OCI-LY1 (cell line): ENCODE measurements around the gene KMT2A.

Source experiments
- H2AFZ ChIP-seq: fragments of 200-600 bp; sonication (generic), shearing (Covaris generic); 2 replicates; pipeline ENCODE4 v1.6.0; 2014; ENCODE audit warnings: antibody characterized with exemption, mild to moderate bottlenecking, low read length
- H3F3A ChIP-seq: fragments of 200-600 bp; sonication (generic), shearing (Covaris generic); 2 replicates; pipeline ENCODE4 v1.6.0; 2014; ENCODE audit warnings: mild to moderate bottlenecking, antibody characterized with exemption, low read length, moderate library complexity; ENCODE audit not compliant: insufficient read depth
- H3K27ac ChIP-seq: fragments of 200-600 bp; sonication (generic); 2 replicates; pipeline ENCODE4 v1.5.1; 2014; ENCODE audit warnings: low read length, mixed run types, mild to moderate bottlenecking, low read depth; ENCODE audit not compliant: poor library complexity, severe bottlenecking
- H3K27me3 ChIP-seq: fragments of 200-600 bp; sonication (generic); 2 replicates; pipeline ENCODE4 v1.6.0; 2014; ENCODE audit warnings: antibody characterized with exemption, mild to moderate bottlenecking, low read length, moderate library complexity; ENCODE audit not compliant: insufficient read depth
- H3K36me3 ChIP-seq: fragments of 200-600 bp; sonication (generic); 2 replicates; pipeline ENCODE4 v1.6.1; 2014; ENCODE audit warnings: mild to moderate bottlenecking, antibody characterized with exemption, low read length, moderate library complexity, mixed read lengths; ENCODE audit not compliant: insufficient read depth
- H3K4me1 ChIP-seq: fragments of 200-600 bp; sonication (generic); 2 replicates; pipeline ENCODE4 v1.5.1; 2014; ENCODE audit warnings: mild to moderate bottlenecking, low read length, moderate library complexity; ENCODE audit not compliant: insufficient read depth, severe bottlenecking
- H3K4me2 ChIP-seq: fragments of 200-600 bp; sonication (generic), shearing (Covaris generic); 2 replicates; pipeline ENCODE4 v1.6.1; 2014; ENCODE audit warnings: low read length
- H3K4me3 ChIP-seq: fragments of 200-600 bp; sonication (generic); 2 replicates; pipeline ENCODE4 v1.5.1; 2014; ENCODE audit warnings: low read length, low read depth, mild to moderate bottlenecking, mixed read lengths; ENCODE audit not compliant: poor library complexity, severe bottlenecking
- H3K79me2 ChIP-seq: fragments of 200-600 bp; shearing (Covaris generic); 2 replicates; pipeline ENCODE4 v1.6.1; 2016; ENCODE audit warnings: mixed run types, low read length, mixed read lengths; ENCODE audit not compliant: insufficient read depth
- H3K9ac ChIP-seq: fragments of 200-600 bp; sonication (generic), shearing (Covaris generic); 2 replicates; pipeline ENCODE4 v1.6.1; 2014; ENCODE audit warnings: mild to moderate bottlenecking, low read length, mixed read lengths
- H3K9me2 ChIP-seq: fragments of 200-600 bp; sonication (generic), shearing (Covaris generic); 2 replicates; pipeline ENCODE4 v1.6.1; 2014; ENCODE audit warnings: low read depth, mild to moderate bottlenecking, low read length, mixed read lengths
- H3K9me3 ChIP-seq: fragments of 200-600 bp; shearing (Covaris generic); 2 replicates; pipeline ENCODE4 v1.6.1; 2014; ENCODE audit warnings: low read length, mixed read lengths
- H4K20me1 ChIP-seq: fragments of 200-600 bp; sonication (generic), shearing (Covaris generic); 2 replicates; pipeline ENCODE4 v1.6.0; 2016; ENCODE audit warnings: mild to moderate bottlenecking, low read length; ENCODE audit not compliant: insufficient read depth
- CTCF ChIP-seq: fragments of 200-600 bp; sonication (generic), shearing (Covaris generic); IDR thresholded peaks from 2 replicates; pipeline ENCODE4 v1.5.1; 2017; ENCODE audit warnings: mild to moderate bottlenecking, antibody characterized with exemption, low read length, moderate library complexity, mixed read lengths
- EZH2 ChIP-seq: fragments of 200-600 bp; sonication (generic), shearing (Covaris generic); IDR thresholded peaks from 2 replicates; pipeline ENCODE4 v1.8.0; 2017; ENCODE audit warnings: borderline replicate concordance, mixed run types, mild to moderate bottlenecking, antibody characterized with exemption, low read length, moderate library complexity, mixed read lengths

KMT2A gene

GRCh38 chr11:118524757-118525470 is 88.6 kb downstream of the KMT2A start:
- no peak overlapping the region for H3K9ac ChIP-seq
- peaks cover 38% of the 10 kb centered on the region for H3K36me3 ChIP-seq
- no peak overlapping the region for H3K27ac ChIP-seq

GRCh38 chr11:118526688-118527087 is 90.4 kb downstream of the KMT2A start:
- H3K9me3 ChIP-seq = no peaks in the 10 kb centered on the region
- no peak overlapping the region for H3K4me3 ChIP-seq
- H4K20me1 ChIP-seq = no peaks in the 10 kb centered on the region
- H3F3A ChIP-seq = no peaks in the 10 kb centered on the region
- no peak overlapping the region for H3K9ac ChIP-seq
- no peak overlapping the region for H2AFZ ChIP-seq
- no peak overlapping the region for H3K4me2 ChIP-seq
- no peaks in the 10 kb centered on the region for H3K27me3 ChIP-seq
- H3K4me1 ChIP-seq = peaks cover 6% of the 10 kb centered on the region
- no peaks in the 10 kb centered on the region for H3K9me2 ChIP-seq
- no peak for TF ChIP-seq EZH2
- TF ChIP-seq CTCF = no peak
- H3K27ac ChIP-seq = no peak overlapping the region
- peaks cover 21% of the 10 kb centered on the region for H3K36me3 ChIP-seq
- no peaks in the 10 kb centered on the region for H3K79me2 ChIP-seq

More at GRCh38 chr11:118524757-118525470, 88.6 kb downstream of the KMT2A start:
- Histone ChIP-seq H3K4me3 (no peak overlapping the region), H2AFZ (no peak overlapping the region), H3K79me2 (no peaks in the 10 kb centered on the region), H4K20me1 (no peaks in the 10 kb centered on the region), H3K9me2 (no peaks in the 10 kb centered on the region), H3K9me3 (no peaks in the 10 kb centered on the region), H3K27me3 (no peaks in the 10 kb centered on the region), H3F3A (no peaks in the 10 kb centered on the region), H3K4me1 (peaks cover under 1% of the 10 kb centered on the region), H3K4me2 (no peak overlapping the region)
- TF ChIP-seq EZH2 (no peak), CTCF (no peak)

DNA sequence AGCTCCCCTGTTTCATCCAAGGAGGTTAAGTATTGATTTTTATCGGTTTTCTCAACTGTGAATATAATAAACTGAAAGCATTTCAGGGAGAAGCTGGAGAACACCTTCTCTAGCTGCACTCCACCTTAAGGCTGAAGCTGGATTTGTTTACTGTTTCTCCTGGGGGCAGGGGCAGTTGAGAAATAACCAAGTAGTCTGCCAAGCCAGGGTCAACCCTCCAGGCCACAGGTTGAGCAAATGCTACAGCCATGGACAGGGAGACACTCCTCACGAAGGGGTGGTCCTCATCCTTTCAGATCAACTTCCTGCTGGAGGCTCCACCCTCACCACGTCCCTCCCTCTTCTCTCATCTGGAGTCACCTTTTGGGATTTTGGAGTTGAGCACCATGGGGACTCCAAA is 90.8 kb downstream of the KMT2A start, which contains the start of gene TTC36:
Gene TTC36, plus strand, starts transcription at position 366 of the 400 bp plus-strand sequence. Its CDS starts 21 bp downstream, at position 387.
- Histone ChIP-seq H3K9me3 (no peaks in the 10 kb centered on the region), H3K4me1 (peaks cover 6% of the 10 kb centered on the region), H3K27ac (no peak within 1 kb of the TSS), H3K27me3 (no peaks in the 10 kb centered on the region), H3K9ac (no peak within 1 kb of the TSS), H3K4me3 (no peak within 1 kb of the TSS), H4K20me1 (no peaks in the 10 kb centered on the region), H3K36me3 (peaks cover 17% of the 10 kb centered on the region), H3K4me2 (no peak within 1 kb of the TSS), H3F3A (no peaks in the 10 kb centered on the region), H2AFZ (no peak within 1 kb of the TSS), H3K9me2 (no peaks in the 10 kb centered on the region), H3K79me2 (no peaks in the 10 kb centered on the region)
- TF ChIP-seq CTCF (no peak), EZH2 (no peak)
